Stimulated activated CD4-positive, alpha-beta T cell treated with anti-CD3 and anti-CD28 coated beads, Interleukin-4, amount 100 ng/mL, for 48 hours (primary cell): Measurements from ENCODE around the gene HINT2.
A peak's percentile ranks its signal among the peaks of the same experiment; 100 is the strongest.

ENCODE experiments used
- DNase-seq, 2 donors: peaks; one replicate each; pipeline ENCODE4 v3.0.0-alpha.2; 2020; ENCODE audit warnings: low read depth in 2 of 2

HINT2 gene

DNA sequence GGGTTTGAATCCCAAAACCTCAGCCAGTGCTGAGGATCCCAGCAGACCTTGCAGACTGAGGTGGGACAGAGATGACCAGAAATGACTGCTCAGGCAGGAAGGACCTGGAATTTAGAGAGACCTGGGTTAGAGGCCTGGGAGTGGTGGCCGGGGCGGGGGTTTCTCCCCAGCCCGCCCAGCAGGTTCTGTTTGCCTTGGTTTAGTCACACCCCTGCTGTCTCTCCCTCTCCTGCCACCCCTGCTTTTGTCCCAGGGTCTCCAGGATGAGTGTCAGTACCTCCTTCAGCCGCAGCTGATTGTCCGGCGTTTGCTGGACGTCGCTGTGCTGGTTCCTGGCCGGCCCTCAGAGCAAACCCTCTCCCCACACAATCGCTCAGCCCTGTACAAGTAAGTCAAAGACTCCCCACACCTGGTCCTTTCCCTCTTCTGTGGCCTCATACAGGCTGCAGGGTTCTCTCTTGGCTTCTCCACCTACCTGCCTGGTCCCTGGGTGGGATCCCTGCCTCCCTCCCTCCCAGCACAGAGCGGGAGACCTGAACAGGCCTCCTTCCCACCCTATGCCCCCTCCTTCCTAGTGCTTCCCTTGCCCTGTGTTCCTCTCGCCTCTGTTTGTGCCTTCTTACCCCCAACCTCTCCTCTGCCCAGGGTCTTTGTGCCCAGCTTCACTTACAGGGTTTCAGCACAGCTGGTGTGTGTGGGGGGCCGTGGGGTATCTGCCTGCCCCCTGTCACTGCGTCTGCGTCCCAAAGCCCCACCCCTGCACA is 26.2 kb upstream of the HINT2 start:
- DNase-seq: no peak

DNA sequence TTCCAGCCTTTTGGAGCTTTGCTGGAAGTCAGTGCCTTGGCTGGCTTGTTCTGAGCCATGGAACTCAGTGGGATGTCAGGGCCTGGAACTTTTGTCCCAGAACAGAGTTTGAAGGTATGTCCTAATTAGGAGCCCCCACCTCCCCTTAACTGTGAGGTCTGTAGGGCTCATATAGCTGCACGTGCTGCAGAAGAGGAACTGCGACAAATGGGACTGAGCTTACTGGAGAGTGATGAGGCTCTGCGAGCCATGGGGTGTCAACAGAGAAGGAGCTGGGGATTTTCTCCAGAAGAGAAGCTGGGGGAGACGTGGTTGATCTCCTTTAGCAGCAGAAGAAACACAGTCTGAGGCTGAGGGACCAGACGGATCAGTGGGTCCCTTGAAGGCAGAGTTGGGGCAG is 25.1 kb upstream of the HINT2 start:
- no peak for DNase-seq

DNA sequence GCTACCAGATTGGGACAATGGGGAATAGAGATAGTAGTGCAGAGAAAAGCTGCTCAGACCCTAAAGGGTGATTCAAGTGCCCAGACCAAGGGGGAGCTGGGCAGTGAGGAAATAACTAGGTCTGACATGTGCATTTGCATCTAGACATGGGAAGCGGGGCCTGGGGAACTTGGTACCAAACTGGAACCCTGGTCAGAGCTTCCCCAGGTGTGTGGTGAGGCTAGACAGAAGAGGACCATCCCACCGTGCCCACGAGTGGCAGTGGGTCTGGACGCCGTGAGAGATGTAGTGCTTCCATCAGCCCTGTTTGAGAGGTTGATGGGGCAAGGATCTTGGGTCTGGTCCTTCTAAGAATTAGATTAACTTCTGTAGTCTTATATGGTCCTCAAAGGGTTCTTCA is 21.8 kb upstream of the HINT2 start:
- no peak for DNase-seq

DNA sequence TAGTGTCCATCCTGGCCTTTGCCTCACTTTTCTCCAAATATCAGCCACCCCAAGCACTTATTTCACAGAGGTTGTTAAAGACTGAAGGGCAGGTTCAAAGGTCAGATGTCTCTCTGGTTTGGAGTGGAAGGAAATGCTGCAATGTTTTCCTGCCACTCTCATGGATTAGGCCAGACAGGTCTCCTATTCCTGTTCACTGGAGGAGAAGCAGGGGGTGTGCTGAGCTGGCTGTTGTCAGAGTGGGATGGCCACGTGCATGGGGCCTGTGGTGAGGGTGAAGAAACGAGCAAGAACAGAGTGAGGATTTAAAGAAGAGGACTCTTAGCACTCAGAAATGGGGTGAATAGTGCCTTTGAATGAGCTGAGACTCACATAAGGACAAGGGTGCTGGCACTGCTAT is 20.9 kb upstream of the HINT2 start:
- no peak for DNase-seq

DNA sequence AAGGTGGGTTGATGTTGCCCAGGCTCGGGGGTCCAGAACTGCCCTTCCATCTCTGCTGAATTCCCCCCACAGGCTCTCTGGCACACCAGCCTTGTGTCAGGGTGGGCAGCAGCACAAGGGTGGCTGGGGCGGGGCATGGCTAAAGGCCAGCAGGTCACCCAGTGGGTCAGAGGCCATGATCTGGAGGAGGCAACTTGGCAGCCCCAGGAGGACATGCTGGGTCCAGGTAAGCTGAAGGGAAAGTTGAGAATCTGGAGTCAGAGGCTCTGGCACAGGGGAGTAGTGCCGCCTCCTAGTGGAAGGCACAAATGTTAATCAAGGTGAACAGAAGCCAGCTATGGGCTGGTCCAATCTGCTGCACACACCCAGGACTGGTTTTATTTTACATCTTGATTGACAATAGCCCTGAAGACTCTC is 20.4 kb upstream of the HINT2 start:
- DNase-seq: no peak

DNA sequence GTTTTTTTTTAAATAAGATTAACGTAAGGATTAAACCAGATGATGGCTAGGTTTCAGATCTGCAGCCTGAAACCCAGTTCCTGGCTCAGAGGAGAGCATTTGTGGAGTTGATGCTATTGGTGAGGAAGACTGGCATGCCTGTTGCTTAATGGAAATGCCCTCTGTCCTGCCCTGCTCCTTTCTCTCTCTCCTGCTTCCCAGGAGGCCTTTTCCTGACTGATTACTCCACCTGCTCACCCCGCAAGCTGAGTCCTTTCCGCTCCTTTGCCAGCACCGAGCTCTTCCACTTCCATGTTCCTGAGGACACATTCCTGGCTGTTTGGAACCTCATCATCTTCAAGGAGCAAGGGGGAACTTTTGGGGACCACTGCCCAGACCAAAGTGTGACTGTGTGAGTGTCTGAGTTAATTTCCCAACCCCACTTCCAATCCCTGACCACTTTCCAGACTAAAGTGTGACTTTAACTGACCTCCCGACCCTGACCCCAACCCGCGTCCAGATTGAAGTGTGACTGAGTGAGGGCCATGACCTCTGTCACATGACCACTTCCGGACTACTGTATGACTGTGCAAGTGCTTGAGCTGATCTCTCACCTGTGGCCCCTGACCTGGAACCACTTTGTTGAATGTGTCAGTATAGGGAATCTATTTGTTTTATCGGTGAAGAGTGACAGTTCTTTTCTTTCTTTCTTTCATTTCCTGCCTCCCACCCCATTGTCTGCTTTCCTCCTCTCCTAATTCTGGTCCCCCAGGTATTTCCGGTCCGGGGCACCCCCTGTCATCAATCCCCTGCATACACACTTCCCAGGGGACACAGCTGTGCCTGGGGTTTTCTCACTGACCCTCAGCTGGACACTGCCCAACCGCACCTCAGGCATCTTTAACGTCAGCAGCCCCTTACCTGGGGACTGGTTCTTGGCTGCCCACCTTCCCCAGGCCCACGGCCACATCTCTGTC is 19.7 kb upstream of the HINT2 start:
- no peak for DNase-seq

DNA sequence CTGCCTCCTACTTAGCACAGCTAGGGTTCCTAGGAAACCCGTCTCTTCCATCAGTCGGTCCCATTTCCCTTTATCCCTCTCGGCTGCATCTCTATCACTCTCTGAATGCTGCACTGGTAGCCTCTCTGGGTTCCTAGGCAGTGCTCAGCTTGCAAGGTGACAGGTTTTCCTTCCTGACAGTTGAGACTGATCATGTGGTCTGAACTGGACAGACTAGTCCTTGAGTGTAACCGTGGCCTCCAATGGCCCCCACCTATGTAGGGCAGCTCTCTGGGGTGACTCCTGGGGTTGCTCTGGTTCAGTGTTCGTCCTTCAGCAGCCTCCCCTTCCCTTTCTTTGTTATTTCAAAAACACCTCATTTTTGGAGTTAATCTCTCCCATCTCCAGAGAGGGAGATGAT is 18.0 kb upstream of the HINT2 start:
- no peak for DNase-seq

DNA sequence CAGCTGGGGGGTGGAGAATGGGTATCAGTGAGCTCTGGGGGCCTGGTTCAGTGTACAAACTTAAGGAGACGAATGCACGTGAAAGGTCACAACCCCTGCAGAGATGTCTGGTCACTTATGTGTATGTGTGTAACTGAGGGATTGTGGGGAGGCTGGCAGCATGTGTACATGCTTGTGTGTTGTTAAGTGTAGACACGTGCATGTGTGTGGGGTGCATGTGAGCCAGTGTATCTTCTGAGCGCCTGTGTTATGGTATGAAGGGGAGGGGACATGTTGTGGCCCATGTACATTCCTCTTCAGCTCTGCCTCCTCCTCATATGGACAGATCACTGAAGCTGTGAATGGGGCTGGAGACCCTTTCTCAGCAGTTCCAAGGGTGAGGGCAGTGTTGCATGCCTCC is 16.2 kb upstream of the HINT2 start:
- DNase-seq: no peak

DNA sequence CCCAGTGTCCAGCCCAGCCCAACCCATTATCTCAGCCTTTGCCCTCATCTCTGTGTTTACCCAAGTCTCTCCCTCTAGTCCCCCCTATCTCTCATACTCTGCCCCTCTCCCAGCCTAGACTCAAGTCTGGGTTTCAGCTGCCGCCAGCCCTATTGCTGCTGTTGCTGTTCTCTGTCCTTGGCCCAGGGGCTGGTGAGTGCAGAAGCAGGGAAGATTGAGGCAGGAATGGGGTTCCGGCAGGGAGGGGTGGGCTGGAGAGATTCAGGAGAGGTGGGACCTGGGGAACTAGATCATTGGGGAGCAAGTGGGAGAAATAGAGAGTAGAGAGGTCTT is 14.9 kb upstream of the HINT2 start:
- no peak for DNase-seq

DNA sequence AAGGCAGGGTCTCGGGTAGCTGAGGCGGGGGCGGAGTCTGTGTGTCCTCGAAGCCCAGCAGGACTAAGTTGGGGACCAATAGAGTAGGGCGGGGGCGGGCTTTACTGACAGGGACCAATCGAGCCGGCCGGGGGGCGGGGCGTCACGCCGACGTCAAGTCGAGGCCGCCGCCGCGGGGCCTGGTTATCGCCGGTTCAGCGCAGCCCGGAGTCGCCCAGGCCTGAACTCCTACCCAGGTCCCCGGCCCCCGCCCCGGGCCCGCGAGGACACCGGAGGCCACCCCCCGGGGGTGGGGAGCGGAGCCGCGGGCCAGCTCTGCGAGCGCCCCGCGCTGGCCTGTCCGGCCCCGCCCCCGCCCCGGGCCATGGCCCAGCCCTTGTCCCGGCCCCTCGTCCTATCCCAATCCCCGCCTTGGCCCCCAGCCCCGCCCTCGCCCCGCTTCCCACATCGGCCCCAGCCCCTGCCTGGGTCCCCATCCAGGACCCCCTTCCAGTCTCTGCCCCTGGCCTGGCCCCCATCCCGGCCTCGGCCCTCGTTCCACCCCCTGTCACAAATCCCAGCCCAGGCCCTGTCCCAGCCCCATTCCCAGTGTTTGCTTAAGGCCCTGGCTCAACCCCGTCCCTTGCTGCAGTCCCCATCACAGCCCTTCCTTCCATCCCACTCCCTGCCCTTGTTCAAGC is 14.4 kb upstream of the HINT2 start, which contains the start of gene TMEM8B:
TSS of gene TMEM8B (plus strand) at position 145 of the 680 bp plus-strand sequence. CDS start at position 365, 220 bp downstream.
- DNase-seq: peak; percentile 96

DNA sequence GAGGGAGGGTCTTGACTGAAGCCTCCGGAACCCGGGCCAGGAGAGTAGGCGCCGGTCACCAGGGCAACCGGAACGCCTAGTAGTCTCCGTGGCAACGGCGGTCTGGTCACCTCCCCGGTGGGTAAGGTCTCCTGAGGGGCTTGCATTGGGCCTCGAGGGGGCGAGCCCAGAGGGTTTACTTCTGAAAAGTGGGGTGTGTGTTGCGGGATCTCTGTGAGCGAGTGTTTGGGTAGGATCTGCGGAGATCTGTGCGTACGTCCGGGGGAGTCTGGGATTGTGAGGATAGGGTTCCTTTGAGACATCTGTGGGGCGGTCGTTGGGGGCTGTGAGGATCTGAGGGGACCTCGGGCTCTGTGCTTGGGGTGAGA is 13.9 kb upstream of the HINT2 start, which contains the start of gene FAM221B:
TSS of gene FAM221B (minus strand) at position 17 of the 368 bp plus-strand sequence. CDS start 2,571 bp downstream, outside the sequence.
- DNase-seq: no peak

DNA sequence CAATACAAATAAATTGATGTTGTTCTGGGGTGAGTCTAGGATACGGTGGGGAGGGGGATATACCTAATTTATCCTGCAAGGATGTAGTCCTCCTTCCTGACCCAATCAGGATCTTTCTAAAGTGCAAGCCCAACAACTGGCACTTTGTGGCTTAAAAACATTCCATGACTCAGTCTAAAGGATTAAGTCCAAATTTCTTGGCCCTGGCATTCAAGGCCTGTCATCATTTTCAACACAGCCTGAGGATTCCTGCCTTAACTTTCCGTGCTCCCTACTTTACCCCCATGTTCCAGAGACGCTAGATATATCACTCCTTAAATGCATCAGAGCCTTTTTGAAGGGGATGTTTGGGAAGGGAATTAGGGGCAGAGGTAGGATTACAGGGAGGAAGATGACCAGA is 12.6 kb upstream of the HINT2 start:
- DNase-seq: no peak

DNA sequence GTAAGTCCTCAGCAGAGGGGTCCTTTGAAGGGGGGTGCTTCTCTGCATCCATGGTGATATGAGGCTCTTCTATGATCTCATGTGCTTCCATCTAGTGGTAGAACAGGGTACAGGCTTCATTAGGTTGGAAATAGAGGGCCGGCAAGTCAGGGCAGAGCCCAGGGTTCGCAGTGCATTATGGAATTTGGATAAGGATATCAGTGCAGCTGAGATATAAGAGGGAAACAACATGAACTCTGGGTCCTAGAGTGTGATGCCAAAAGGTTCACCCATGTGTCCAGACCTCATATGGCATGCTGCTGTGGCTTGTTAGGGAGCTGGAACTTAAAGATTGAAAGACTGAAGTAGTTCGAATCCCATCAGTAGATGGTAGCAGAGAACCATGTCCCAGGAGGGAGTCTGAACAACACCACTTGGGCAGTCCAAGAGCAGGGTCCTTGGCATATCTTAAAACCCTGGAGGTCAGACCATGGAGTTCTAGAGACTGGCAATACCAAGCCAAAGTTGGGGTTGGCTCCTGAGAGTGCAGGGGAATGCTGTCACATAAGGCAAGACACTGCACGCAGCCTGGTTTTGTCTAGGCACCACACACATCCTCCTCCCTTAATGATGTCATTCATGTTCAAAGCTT is 11.3 kb upstream of the HINT2 start:
- DNase-seq: no peak

DNA sequence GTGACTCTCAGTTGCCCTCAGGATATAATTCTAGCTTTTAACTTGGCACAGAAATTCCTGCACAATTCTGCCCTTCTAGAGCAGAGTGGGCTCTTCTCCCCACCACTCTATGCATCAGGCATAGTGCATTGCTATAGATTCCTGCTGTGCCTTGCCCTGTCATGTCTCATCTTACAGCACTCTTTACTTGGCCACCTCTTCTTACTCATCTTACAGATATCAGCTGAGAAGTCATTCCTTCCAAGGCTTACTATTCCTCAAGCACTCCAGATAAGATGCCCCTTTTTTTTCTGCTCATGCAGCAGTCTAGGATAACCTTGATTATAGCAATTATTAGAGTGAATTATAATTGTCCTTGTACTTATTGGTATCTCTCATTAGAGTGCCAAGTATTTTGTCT is 8.1 kb upstream of the HINT2 start:
- no peak for DNase-seq

DNA sequence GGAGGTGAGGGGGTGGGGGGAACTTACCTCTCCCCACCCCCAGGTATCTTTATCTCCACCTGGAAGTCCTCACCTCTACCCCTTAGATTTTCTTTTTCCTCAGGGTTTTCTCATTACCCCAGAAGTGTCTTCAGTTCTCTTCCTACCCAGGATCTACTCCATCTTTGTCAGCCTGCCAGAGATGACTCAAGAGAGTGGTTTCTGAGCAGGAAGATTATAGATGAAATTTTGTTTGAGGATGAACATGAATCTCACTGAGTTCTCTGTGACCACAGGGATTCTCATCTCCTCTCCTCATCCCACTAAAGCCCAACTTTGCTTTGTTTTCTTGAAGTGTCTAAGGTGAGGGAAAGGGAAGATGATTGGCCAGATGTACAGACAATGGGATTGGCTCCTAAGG is 5.2 kb upstream of the HINT2 start:
- no peak for DNase-seq

DNA sequence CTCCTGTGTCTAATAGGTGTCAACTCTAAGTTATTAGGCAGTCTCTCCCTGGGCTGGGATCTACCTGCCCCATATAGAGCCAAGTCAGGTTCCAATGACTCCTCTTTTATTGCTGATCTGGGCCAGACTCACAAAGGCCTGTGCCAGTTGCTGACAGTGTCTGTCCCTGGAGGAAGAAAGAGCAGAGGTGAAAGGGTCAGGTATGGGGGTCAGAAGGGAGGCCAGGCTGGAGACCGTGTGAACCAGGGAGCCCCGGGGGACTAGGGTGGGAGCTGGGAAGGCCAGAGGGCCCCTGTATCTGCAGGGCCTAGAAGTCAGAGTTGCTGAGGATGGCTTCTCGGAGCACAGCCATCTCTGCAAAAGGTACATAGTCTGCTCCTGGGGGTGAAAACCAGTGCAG is 3.5 kb upstream of the HINT2 start:
- no peak for DNase-seq

DNA sequence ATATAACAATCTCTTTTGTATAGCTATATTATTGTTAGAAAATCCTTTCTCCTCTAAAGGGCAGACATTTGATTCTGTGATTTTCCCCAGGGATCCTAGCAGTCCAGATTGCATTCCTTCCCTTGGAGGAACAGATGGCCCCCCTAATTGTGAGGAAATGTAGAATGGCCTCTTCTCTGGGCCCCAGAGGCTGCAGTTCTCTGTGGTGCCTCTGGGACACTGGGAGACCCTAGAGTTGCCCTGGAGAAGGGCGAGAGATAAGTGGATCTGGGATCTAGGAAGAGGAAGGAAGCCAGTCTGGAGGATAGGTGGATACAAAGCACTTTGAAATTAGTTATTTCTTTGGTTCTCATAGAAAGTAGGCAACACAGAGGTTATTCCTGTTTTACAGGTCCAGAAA is 1.9 kb upstream of the HINT2 start:
- DNase-seq: no peak

DNA sequence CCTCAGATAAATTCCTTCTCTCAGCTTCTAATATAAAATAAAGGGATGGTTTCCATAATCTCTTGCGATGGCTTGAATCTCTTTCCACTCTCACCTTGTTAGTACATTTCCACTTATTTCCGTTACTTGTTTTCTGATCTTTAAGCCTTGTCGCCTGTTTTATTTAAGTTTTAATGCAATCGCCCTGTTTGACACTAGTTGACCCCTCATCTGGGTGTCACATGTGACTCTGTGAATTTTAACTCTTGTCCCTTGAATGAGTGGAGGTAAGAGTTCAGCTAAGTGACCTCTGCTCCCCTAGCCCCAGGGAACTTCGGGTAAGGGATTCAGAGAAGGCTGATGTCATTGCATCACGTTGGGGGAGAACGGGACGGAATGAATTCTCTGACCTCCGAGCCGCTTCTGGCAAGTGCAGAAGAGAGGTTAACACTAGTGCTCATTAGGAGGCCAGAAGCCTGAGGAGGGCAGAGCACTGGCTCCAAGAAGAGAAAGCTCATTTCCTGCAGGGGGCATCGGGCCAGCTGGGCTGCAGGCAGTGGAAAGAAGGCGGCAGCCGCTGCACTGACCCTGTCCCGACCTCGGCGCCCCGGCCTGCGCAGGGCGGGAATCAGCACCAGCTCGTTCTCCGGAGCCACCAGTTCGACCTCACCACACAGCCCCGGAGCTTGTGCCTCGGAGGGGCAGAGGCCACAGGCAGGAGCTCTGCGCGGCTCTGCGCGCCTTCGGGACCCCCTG is 569 bp downstream of the HINT2 start:
- DNase-seq: peak; percentile 18 to 37

DNA sequence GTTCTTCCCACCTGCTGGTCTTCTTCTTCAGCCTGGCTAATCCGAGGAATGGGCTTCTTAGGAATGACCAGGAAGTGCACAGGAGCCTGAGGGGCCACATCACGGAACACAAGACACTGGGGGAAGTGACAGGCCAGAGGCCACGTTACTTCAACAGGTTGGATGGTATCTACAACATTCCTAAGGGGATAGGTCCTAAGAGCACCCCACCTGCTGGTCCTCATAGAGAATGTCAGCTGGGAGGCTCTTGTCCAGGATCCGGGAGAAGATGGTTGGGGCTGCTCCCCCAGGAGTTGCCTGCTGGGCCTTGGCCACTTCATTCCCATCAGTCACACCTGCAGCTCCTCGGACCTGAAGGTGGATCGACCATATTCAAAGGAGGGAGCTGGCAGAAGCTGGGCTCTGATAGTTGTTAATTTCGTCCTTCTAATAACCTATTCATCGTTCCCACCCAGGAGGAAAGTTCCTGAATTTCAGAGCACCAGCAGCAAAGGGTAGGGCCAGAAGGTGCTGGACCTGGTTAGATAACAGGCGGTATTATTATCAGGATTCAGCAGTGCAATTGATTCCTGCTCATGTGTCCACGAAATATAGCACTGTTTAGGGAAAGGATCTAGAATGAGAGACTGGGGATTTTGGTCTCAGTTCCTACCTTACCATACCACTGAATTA is 1.3 kb downstream of the HINT2 start:
- DNase-seq: no peak

DNA sequence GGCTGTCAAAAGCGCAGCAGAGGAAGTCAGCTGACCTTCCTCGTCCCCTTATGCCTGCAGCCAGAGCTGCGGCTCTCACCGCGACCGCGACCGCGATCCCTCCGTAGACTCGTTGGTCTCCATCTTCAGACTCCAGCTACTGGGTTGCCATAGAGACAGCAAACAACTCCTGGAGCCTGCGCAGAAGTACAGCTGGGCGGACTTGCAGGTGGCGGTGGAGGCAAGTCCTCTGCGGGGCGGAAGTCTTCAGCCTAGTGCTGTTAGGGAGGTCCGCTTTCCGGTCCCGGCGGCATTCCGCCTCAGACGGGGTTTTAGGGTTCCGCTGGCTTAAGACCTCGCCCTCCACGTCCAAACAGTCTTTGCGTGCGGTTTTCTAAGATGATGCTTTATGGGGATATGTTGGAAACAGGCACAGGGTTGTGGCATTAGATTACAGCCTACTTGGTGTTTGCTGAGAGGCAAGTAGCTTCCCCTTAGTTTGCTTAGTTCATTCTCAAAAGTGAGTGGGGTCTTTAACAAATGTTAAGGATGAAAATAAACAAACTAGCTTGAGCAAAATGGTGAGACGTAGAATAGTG is 2.7 kb downstream of the HINT2 start, which contains the start of gene SPAG8:
TSS of gene SPAG8 (minus strand) at position 238 of the 578 bp plus-strand sequence. CDS start at position 123, 115 bp downstream.
- DNase-seq: peak; percentile 79 to 90
